Measurements from ENCODE around the gene SLC7A6. TPM values are rescaled to one million over a fixed set of nuclear protein-coding genes. Genes with fewer than 3 reads are reported as not detected.

The SLC7A6 gene
- total RNA-seq, 2 experiments from 2014 or later: 66.7 to 68.9 TPM

GRCh38 chr16:68236826-68237242 is 27.5 kb upstream of the SLC7A6 start:
- CTCF ChIA-PET: interaction anchor here (0.8 to 2.4 kb wide), 4 partner anchors 25 to 143 kb away, joined by 3 to 7 read pairs (median 4); partner anchors contain the start of gene SLC7A6
- Mint-ChIP-seq H3K27me3 (peaks cover 4% of the 10 kb centered on the region), H3K36me3 (ENCODE audit: low read depth) (peaks cover 5% of the 10 kb centered on the region), H3K27ac (no peak overlapping the region), H3K4me3 (peak overlapping the region; percentile 96), H3K4me1 (peaks cover 32% of the 10 kb centered on the region), H3K9me3 (no peaks in the 10 kb centered on the region)
- DNase-seq: no peak
- POLR2A ChIA-PET: interaction anchor here (0.6 to 1.9 kb wide), 5 partner anchors 9 to 119 kb away, joined by 3 to 9 read pairs (median 3); partner anchors contain the start of genes PLA2G15, PRMT7 and SLC7A6OS

DNA sequence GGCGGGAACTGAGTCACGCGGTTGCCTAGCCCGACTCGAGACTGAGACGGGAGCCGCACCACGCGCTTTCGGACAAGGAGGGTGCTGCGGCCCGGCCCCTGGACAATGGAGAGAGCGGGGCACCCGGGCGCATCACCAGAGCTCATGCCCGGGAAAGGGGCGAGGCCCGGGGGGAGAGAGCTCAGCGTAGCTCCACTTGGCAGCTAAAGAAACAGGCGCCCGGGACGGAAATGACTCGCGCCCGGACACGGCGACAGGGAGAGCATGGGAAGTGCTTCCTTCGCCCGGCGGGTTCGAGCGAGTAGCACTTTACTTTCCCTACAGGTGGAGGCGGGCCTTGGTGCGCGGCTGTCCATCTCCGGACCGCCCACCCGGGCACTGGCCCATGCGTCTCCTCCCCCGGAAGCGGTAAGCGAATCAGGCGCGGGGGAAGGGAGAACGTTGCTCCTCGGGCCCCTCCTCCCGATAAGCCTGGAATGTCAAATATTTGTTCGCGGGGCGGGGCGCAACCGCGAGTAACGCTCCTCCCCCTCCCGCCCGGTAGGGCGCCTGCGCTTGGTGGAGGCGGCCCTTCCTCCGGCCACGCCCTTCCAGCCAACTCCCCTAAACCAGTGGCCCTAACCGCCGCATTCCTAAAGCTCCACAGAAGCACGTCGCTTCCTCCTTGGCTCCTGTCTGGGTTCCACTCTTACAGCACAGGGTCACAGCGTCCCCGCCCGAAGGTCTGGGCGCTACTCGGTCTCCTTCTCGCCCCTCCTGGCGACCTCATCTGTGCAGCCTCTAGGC is 26.9 kb upstream of the SLC7A6 start:
- POLR2A ChIA-PET: interaction anchor here (0.9 to 1.9 kb wide), 3 partner anchors 8 to 118 kb away, joined by 3 to 9 read pairs (median 4); partner anchors contain the start of genes PLA2G15, PRMT7 and SLC7A6OS
- peak; percentile 90 for DNase-seq
- Mint-ChIP-seq H3K4me3 (peak overlapping the region; percentile 96), H3K36me3 (ENCODE audit: low read depth) (peaks cover 5% of the 10 kb centered on the region), H3K27me3 (peaks cover 4% of the 10 kb centered on the region), H3K4me1 (peaks cover 32% of the 10 kb centered on the region), H3K9me3 (no peaks in the 10 kb centered on the region), H3K27ac (peak overlapping the region; percentile 85)
- CTCF ChIA-PET: interaction anchor here (0.8 to 2.4 kb wide), 6 partner anchors 24 to 144 kb away, joined by 3 to 12 read pairs (median 6); partner anchors contain the start of gene SLC7A6

- Mint-ChIP-seq H3K27me3 (peaks cover 4% of the 10 kb centered on the region), H3K36me3 (ENCODE audit: low read depth) (peaks cover 3% of the 10 kb centered on the region)
- POLR2A ChIA-PET: interaction anchor here (1.8 kb wide), 1 partner anchor 73 kb away, joined by 4 read pairs; the partner anchor contains the start of genes PRMT7 and SLC7A6OS
These were observed 26.3 kb upstream of the SLC7A6 start for GRCh38 chr16:68238029-68238345.

GRCh38 chr16:68242085-68242484 is 22.2 kb upstream of the SLC7A6 start:
- no peaks in the 10 kb centered on the region for H3K36me3 Mint-ChIP-seq (ENCODE audit: low read depth)
- no peak overlapping the region for H3K4me3 Mint-ChIP-seq
- peaks cover 1% of the 10 kb centered on the region for H3K27me3 Mint-ChIP-seq
- no peak for DNase-seq
- CTCF ChIA-PET: interaction anchor here (0.7 to 3.6 kb wide), 6 partner anchors 20 to 1046 kb away, joined by 3 to 15 read pairs (median 4); partner anchors contain the start of gene SLC7A6
- H3K9me3 Mint-ChIP-seq: no peaks in the 10 kb centered on the region
- peaks cover 39% of the 10 kb centered on the region for H3K4me1 Mint-ChIP-seq
- POLR2A ChIA-PET: no interaction called here
- no peak overlapping the region for H3K27ac Mint-ChIP-seq

More at GRCh38 chr16:68238029-68238345, 26.3 kb upstream of the SLC7A6 start:
- Mint-ChIP-seq H3K4me1 (peaks cover 32% of the 10 kb centered on the region), H3K4me3 (peak overlapping the region; percentile 96), H3K27ac (peak overlapping the region; percentile 85), H3K9me3 (no peaks in the 10 kb centered on the region)
- CTCF ChIA-PET: interaction anchor here (1.2 to 2.4 kb wide), 4 partner anchors 10 to 90 kb away, joined by 4 to 12 read pairs (median 7); partner anchors contain the start of gene SLC7A6
- DNase-seq: no peak

DNA sequence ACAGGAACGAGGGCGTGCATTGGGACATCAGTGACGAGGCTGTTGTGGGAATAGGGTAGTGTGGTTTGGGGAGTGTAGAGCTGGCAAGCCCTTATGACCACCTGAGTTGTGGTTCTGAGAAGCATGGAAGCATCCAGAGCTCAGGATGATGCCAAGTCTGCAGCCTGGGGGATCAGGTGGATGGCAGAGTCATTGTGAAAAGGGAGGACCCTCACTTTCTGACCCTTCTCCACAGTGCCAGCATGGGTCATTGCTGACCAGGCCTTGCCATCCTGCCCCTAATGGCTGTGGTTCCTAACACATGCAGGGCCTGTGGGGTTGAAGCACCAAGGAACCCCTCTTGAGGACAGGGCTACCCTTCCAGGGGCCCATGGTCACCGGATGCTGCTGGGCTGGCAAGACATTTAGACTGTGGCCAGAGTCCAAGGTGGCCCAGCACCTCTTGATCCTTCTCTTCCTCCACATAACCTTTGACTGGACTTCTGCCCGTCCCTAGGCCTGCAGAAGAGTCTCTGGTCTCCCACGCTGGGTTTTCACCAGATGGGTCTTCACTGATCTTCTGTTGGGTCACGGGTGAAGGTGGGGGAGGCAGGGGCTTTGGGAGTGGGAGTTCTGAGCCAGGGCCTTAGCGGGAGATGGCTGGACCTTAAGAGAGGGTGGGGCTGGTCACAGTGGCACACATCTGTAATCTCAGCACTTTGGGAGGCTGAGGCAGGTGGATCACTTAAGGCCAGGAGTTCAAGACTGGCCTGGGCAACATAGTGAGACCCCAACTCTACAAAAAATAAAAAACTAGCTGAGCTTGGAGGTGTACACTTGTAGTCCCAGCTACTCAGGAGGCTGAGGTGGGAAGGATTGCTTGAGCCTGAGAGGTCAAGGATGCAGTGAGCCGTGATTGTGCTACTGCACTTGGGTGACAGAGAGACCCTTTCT is 21.1 kb upstream of the SLC7A6 start:
- no peaks in the 10 kb centered on the region for H3K36me3 Mint-ChIP-seq (ENCODE audit: low read depth)
- peaks cover 1% of the 10 kb centered on the region for H3K27me3 Mint-ChIP-seq
- DNase-seq: no peak
- H3K4me1 Mint-ChIP-seq: peaks cover 30% of the 10 kb centered on the region
- no peak overlapping the region for H3K27ac Mint-ChIP-seq
- CTCF ChIA-PET: interaction anchor here (0.7 to 3.6 kb wide), 8 partner anchors 15 to 1045 kb away, joined by 3 to 19 read pairs (median 6); partner anchors contain the start of gene SLC7A6
- peak overlapping the region; percentile 96 for H3K4me3 Mint-ChIP-seq
- no peaks in the 10 kb centered on the region for H3K9me3 Mint-ChIP-seq
- POLR2A ChIA-PET: interaction anchor here (0.6 to 0.7 kb wide), 2 partner anchors 33 to 139 kb away, joined by 3 to 5 read pairs; no protein-coding TSS in a partner anchor

- Mint-ChIP-seq H3K27me3 (peaks cover 1% of the 10 kb centered on the region), H3K36me3 (ENCODE audit: low read depth) (no peaks in the 10 kb centered on the region), H3K4me1 (peaks cover 25% of the 10 kb centered on the region), H3K9me3 (no peaks in the 10 kb centered on the region), H3K27ac (peak overlapping the region; percentile 79), H3K4me3 (peak overlapping the region; percentile 96)
- DNase-seq: no peak
- CTCF ChIA-PET: interaction anchor here (0.7 to 3.6 kb wide), 5 partner anchors 13 to 84 kb away, joined by 5 to 19 read pairs (median 8); partner anchors contain the start of gene SLC7A6
- POLR2A ChIA-PET: interaction anchor here (0.9 to 2.3 kb wide), 7 partner anchors 8 to 308 kb away, joined by 3 to 11 read pairs (median 4); partner anchors contain the start of genes ESRP2, PRMT7, PSMB10 and SLC7A6
These were observed 19.8 kb upstream of the SLC7A6 start for GRCh38 chr16:68244481-68244902.

GRCh38 chr16:68244903-68245853 is 19.1 kb upstream of the SLC7A6 start, which contains the start of gene PLA2G15:
TSS of gene PLA2G15 (plus strand) at chr16:68245373. CDS start at chr16:68245427, 54 bp downstream.
- DNase-seq: peak; percentile 96
- peaks cover 23% of the 10 kb centered on the region for H3K4me1 Mint-ChIP-seq
- no peaks in the 10 kb centered on the region for H3K36me3 Mint-ChIP-seq (ENCODE audit: low read depth)
- peaks cover 1% of the 10 kb centered on the region for H3K27me3 Mint-ChIP-seq
- POLR2A ChIA-PET: interaction anchor here (0.7 to 2.3 kb wide), 11 partner anchors 9 to 411 kb away, joined by 3 to 11 read pairs (median 4); partner anchors contain the start of genes ESRP2, PRMT7, SLC7A6 and SLC7A6OS
- H3K27ac Mint-ChIP-seq: peak within 1 kb of the TSS; percentile 79
- peak within 1 kb of the TSS; percentile 96 for H3K4me3 Mint-ChIP-seq
- CTCF ChIA-PET: interaction anchor here (0.9 to 3.6 kb wide), 5 partner anchors 13 to 83 kb away, joined by 3 to 19 read pairs (median 8); partner anchors contain the start of genes PRMT7 and SLC7A6
- no peaks in the 10 kb centered on the region for H3K9me3 Mint-ChIP-seq

- Mint-ChIP-seq H3K4me3 (peak overlapping the region; percentile 96), H3K36me3 (ENCODE audit: low read depth) (peaks cover 3% of the 10 kb centered on the region), H3K27me3 (peaks cover 1% of the 10 kb centered on the region), H3K27ac (no peak overlapping the region), H3K4me1 (peaks cover 23% of the 10 kb centered on the region), H3K9me3 (no peaks in the 10 kb centered on the region)
- DNase-seq: no peak
- ChIA-PET POLR2A (interaction anchor here (1.1 to 2.3 kb wide), 4 partner anchors 10 to 65 kb away, joined by 3 to 9 read pairs (median 6); partner anchors contain the start of genes ESRP2, PRMT7 and SLC7A6OS), CTCF (interaction anchor here (1.2 to 3.6 kb wide), 4 partner anchors 15 to 83 kb away, joined by 3 to 19 read pairs (median 10); partner anchors contain the start of genes PRMT7 and SLC7A6)
These were observed 18.2 kb upstream of the SLC7A6 start for GRCh38 chr16:68246121-68246520.

GRCh38 chr16:68246666-68247065 is 17.7 kb upstream of the SLC7A6 start:
- Mint-ChIP-seq H3K4me1 (peaks cover 23% of the 10 kb centered on the region), H3K4me3 (no peak overlapping the region), H3K9me3 (no peaks in the 10 kb centered on the region), H3K27ac (no peak overlapping the region), H3K27me3 (peaks cover 1% of the 10 kb centered on the region), H3K36me3 (ENCODE audit: low read depth) (peaks cover 3% of the 10 kb centered on the region)
- ChIA-PET CTCF (interaction anchor here (1.4 to 3.3 kb wide), 2 partner anchors 15 to 17 kb away, joined by 4 to 19 read pairs; partner anchors contain the start of gene SLC7A6), POLR2A (interaction anchor here (0.6 to 2.3 kb wide), 4 partner anchors 11 to 73 kb away, joined by 3 to 9 read pairs (median 4); partner anchors contain the start of genes ESRP2, PRMT7 and SLC7A6OS)
- DNase-seq: no peak

DNA sequence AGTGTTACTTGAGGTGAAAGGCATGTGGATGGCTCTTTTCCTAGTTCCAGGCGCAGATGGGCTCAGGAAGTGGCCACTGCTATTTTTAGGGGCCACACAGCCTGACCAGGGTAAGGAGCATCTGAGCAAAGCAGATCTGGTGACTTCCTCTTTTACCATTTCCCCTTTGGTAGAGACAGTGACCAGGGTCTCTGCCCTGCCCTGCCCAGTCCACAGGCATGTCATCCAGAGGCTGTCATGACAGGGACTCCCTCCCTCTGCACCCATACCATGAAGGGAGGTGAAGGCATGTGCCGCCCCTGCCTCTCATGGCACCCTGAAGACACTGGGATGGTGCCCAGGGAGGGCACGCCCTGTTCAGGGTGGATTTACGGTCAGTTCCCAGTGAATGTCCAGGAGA is 16.9 kb upstream of the SLC7A6 start:
- POLR2A ChIA-PET: no interaction called here
- Mint-ChIP-seq H3K36me3 (ENCODE audit: low read depth) (peaks cover 3% of the 10 kb centered on the region), H3K9me3 (no peaks in the 10 kb centered on the region), H3K27ac (no peak overlapping the region), H3K4me1 (peaks cover 23% of the 10 kb centered on the region), H3K4me3 (no peak overlapping the region), H3K27me3 (peaks cover 1% of the 10 kb centered on the region)
- CTCF ChIA-PET: interaction anchor here (5.8 kb wide), 1 partner anchor 15 kb away, joined by 60 read pairs; the partner anchor contains the start of gene SLC7A6
- no peak for DNase-seq

DNA sequence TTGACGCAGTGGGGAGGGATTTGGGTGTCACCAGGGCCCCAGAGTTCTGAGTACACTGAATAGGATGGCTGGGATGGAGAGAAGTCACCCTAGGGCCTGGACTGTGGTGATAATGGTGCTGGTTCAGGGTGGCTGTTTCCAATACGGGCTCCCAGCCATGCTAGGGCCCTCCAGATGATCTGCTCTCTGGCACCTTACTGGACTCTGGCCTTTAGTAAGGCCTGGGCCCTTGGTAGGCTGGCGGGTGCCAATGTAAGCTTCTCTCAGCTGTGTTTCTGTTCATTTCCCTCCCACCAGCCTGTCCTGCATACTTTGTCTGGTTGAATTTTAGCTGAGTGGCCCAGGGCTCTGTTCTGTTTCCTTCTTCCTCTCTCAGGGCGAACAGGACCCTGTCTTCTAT is 16.4 kb upstream of the SLC7A6 start:
- Mint-ChIP-seq H3K27ac (no peak overlapping the region), H3K4me1 (peaks cover 23% of the 10 kb centered on the region), H3K4me3 (no peak overlapping the region), H3K9me3 (no peaks in the 10 kb centered on the region), H3K36me3 (ENCODE audit: low read depth) (peaks cover 3% of the 10 kb centered on the region), H3K27me3 (peaks cover 1% of the 10 kb centered on the region)
- DNase-seq: no peak
- ChIA-PET CTCF (interaction anchor here (1.3 to 5.8 kb wide), 2 partner anchors 9 to 14 kb away, joined by 4 to 60 read pairs; partner anchors contain the start of gene SLC7A6), POLR2A (no interaction called here)

All from activated CD4-positive, alpha-beta memory T cell treated with anti-CD3 and anti-CD28 coated beads, Interleukin-2, amount 10 ng/mL, durations not matched to agents 7 days and 5 days (primary cell).